ENCODE measurements around the gene NAA38. TPM values are rescaled to one million over a fixed set of nuclear protein-coding genes. Genes with fewer than 3 reads are reported as not detected.

Gene NAA38
- total RNA-seq = 101 TPM
- long read RNA-seq, transcript NAA38-205 (3 exons, 852 nt) = minor isoform, 16 of 47 reads
- long read RNA-seq, transcript NAA38-201 (2 exons, 999 nt) = major isoform, 25 of 47 reads
- long read RNA-seq, partial matches to known transcripts = 1 of 47 reads
- long read RNA-seq, other reads (novel, unspliced or antisense) = 1 of 47 reads

- intact Hi-C loops (cut with DNase I) = loop anchor here (1.0 to 5.0 kb wide), 3 partner anchors 14 to 35 kb away; partner anchors contain the start of gene KDM6B
- ATAC-seq (ENCODE audit: poor library complexity) (peak; percentile 90), DNase-seq (peak; percentile 98)
Observed at GRCh38 chr17:7856811-7857712, at the start of gene NAA38. TSS of gene NAA38 (minus strand) at chr17:7857559. CDS start at chr17:7857463, 96 bp downstream.

GRCh38 chr17:7903154-7904103 lies 46.1 kb upstream of the NAA38 start:
- intact Hi-C loops (cut with DNase I) = no loop called here
- DNase-seq = no peak
- no peak for ATAC-seq (ENCODE audit: poor library complexity)

GRCh38 chr17:7897773-7898172 lies 40.4 kb upstream of the NAA38 start:
- ATAC-seq (ENCODE audit: poor library complexity) (peak; percentile 81), DNase-seq (no peak)
- intact Hi-C loops (cut with DNase I) = loop anchor here (5.0 to 10.0 kb wide), 2 partner anchors 35 to 73 kb away; no protein-coding TSS in a partner anchor

GRCh38 chr17:7897090-7897489 lies 39.7 kb upstream of the NAA38 start:
- ATAC-seq (ENCODE audit: poor library complexity) (no peak), DNase-seq (no peak)
- intact Hi-C loops (cut with DNase I) = loop anchor here (5.0 to 10.0 kb wide), 2 partner anchors 35 to 72 kb away; no protein-coding TSS in a partner anchor

- ATAC-seq (ENCODE audit: poor library complexity) (no peak), DNase-seq (no peak)
- intact Hi-C loops (cut with DNase I) = loop anchor here (5.0 to 10.0 kb wide), 2 partner anchors 33 to 70 kb away; no protein-coding TSS in a partner anchor
Observed at GRCh38 chr17:7894866-7895265, 37.5 kb upstream of the NAA38 start.

GRCh38 chr17:7894226-7894625 lies 36.9 kb upstream of the NAA38 start:
- no peak for ATAC-seq (ENCODE audit: poor library complexity)
- intact Hi-C loops (cut with DNase I) = loop anchor here (10.0 kb wide), 1 partner anchor 69 kb away; no protein-coding TSS in a partner anchor
- no peak for DNase-seq

GRCh38 chr17:7893187-7893880 lies 36.0 kb upstream of the NAA38 start:
- DNase-seq = no peak
- intact Hi-C loops (cut with DNase I) = loop anchor here (10.0 kb wide), 1 partner anchor 69 kb away; no protein-coding TSS in a partner anchor

GRCh38 chr17:7889166-7889955 lies 32.0 kb upstream of the NAA38 start:
- peak; percentile 87 for ATAC-seq (ENCODE audit: poor library complexity)
- intact Hi-C loops (cut with DNase I) = no loop called here

More at GRCh38 chr17:7893187-7893880, 36.0 kb upstream of the NAA38 start:
- ATAC-seq (ENCODE audit: poor library complexity) = no peak

GRCh38 chr17:7888184-7888920 lies 31.0 kb upstream of the NAA38 start, which contains the start of gene CHD3:
TSS of gene CHD3 (plus strand) at chr17:7888789. CDS start at chr17:7889001, 212 bp downstream.
- ATAC-seq (ENCODE audit: poor library complexity) = peak; percentile 5
- DNase-seq = no peak
- intact Hi-C loops (cut with DNase I) = no loop called here

More at GRCh38 chr17:7889166-7889955, 32.0 kb upstream of the NAA38 start:
- DNase-seq = peak; percentile 99

- ATAC-seq (ENCODE audit: poor library complexity) (peak; percentile 86), DNase-seq (peak; percentile 95)
- intact Hi-C loops (cut with DNase I) = no loop called here
Observed at GRCh38 chr17:7887482-7888183, 30.3 kb upstream of the NAA38 start.

GRCh38 chr17:7887038-7887481 lies 29.7 kb upstream of the NAA38 start:
- DNase-seq (no peak), ATAC-seq (ENCODE audit: poor library complexity) (no peak)
- intact Hi-C loops (cut with DNase I) = no loop called here

GRCh38 chr17:7886227-7887037 lies 29.1 kb upstream of the NAA38 start:
- no peak for DNase-seq
- ATAC-seq (ENCODE audit: poor library complexity) = no peak

GRCh38 chr17:7885367-7886226 lies 28.2 kb upstream of the NAA38 start:
- peak; percentile 61 for DNase-seq
- intact Hi-C loops (cut with DNase I) = no loop called here
- ATAC-seq (ENCODE audit: poor library complexity) = no peak

More at GRCh38 chr17:7886227-7887037, 29.1 kb upstream of the NAA38 start:
- intact Hi-C loops (cut with DNase I) = no loop called here
